HG03439 (cell line): ENCODE measurements around the gene ERCC4.

Experiments used
- ATAC-seq: cut with Tn5 transposase; IDR thresholded peaks from one replicate; pipeline ENCODE4 v1.9.1; 2021; ENCODE audit warnings: mild to moderate bottlenecking, moderate library complexity; ENCODE audit not compliant: unreplicated experiment

ERCC4 gene

GRCh38 chr16:13909872-13910303 lies 10.1 kb upstream of the ERCC4 start:
- no peak for ATAC-seq

GRCh38 chr16:13911306-13911705 lies 8.6 kb upstream of the ERCC4 start:
- no peak for ATAC-seq

GRCh38 chr16:13911871-13912270 lies 8.1 kb upstream of the ERCC4 start:
- no peak for ATAC-seq

- ATAC-seq: no peak
Observed at GRCh38 chr16:13912891-13913290, 7.1 kb upstream of the ERCC4 start.

- ATAC-seq: no peak
Observed at GRCh38 chr16:13913374-13914292, 6.3 kb upstream of the ERCC4 start.

GRCh38 chr16:13915033-13915635 lies 4.8 kb upstream of the ERCC4 start:
- ATAC-seq: no peak

- no peak for ATAC-seq
Observed at GRCh38 chr16:13919330-13919682, 648 bp upstream of the ERCC4 start.

GRCh38 chr16:13920510-13920818 lies 510 bp downstream of the ERCC4 start:
- no peak for ATAC-seq

GRCh38 chr16:13921328-13921727 lies 1.4 kb downstream of the ERCC4 start:
- ATAC-seq: no peak

- ATAC-seq: no peak
Observed at GRCh38 chr16:13923703-13924298, 3.8 kb downstream of the ERCC4 start.

GRCh38 chr16:13926464-13926863 lies 6.5 kb downstream of the ERCC4 start:
- no peak for ATAC-seq

GRCh38 chr16:13926891-13927290 lies 6.9 kb downstream of the ERCC4 start:
- no peak for ATAC-seq

- no peak for ATAC-seq
Observed at GRCh38 chr16:13928646-13929045, 8.7 kb downstream of the ERCC4 start.

- ATAC-seq: no peak
Observed at GRCh38 chr16:13931845-13932244, 11.9 kb downstream of the ERCC4 start.

GRCh38 chr16:13935408-13935807 lies 15.5 kb downstream of the ERCC4 start:
- no peak for ATAC-seq

GRCh38 chr16:13936155-13936554 lies 16.2 kb downstream of the ERCC4 start:
- ATAC-seq: no peak

GRCh38 chr16:13936596-13937081 lies 16.7 kb downstream of the ERCC4 start:
- no peak for ATAC-seq

- no peak for ATAC-seq
Observed at GRCh38 chr16:13937411-13937810, 17.5 kb downstream of the ERCC4 start.

- no peak for ATAC-seq
Observed at GRCh38 chr16:13938480-13938879, 18.5 kb downstream of the ERCC4 start.

GRCh38 chr16:13939821-13940220 lies 19.9 kb downstream of the ERCC4 start:
- ATAC-seq: no peak

GRCh38 chr16:13940397-13940933 lies 20.5 kb downstream of the ERCC4 start:
- no peak for ATAC-seq

GRCh38 chr16:13944816-13945215 lies 24.9 kb downstream of the ERCC4 start:
- ATAC-seq: no peak
